Neuron (in vitro differentiated cells): ENCODE results near the gene HPF1.

Experiments used
- H2AFZ ChIP-seq: one replicate; pipeline ENCODE4 v1.6.1; 2013; ENCODE audit warnings: low read depth, mild to moderate bottlenecking, inconsistent platforms, low read length, moderate library complexity
- H3K27me3 ChIP-seq: one replicate; pipeline ENCODE4 v1.6.1; 2013; ENCODE audit warnings: low read length; ENCODE audit not compliant: insufficient read depth
- H3K36me3 ChIP-seq: one replicate; pipeline ENCODE4 v1.6.1; 2013; ENCODE audit warnings: low read length; ENCODE audit not compliant: insufficient read depth
- H3K4me1 ChIP-seq: one replicate; pipeline ENCODE4 v1.6.1; 2013; ENCODE audit warnings: low read length; ENCODE audit not compliant: insufficient read depth
- H3K4me3 ChIP-seq: 2 replicates; pipeline ENCODE4 v1.5.1; 2013; ENCODE audit warnings: mild to moderate bottlenecking, low read length, moderate library complexity
- H3K9me3 ChIP-seq: one replicate; pipeline ENCODE4 v1.6.1; 2013; ENCODE audit warnings: low read length

HPF1 gene

GRCh38 chr4:169723207-169723965 lies 34.4 kb downstream of the HPF1 start:
- H2AFZ ChIP-seq = no peak overlapping the region
- peaks cover 21% of the 10 kb centered on the region for H3K36me3 ChIP-seq
- H3K4me3 ChIP-seq = no peak overlapping the region
- no peaks in the 10 kb centered on the region for H3K4me1 ChIP-seq
- H3K27me3 ChIP-seq = no peaks in the 10 kb centered on the region
- no peaks in the 10 kb centered on the region for H3K9me3 ChIP-seq

DNA sequence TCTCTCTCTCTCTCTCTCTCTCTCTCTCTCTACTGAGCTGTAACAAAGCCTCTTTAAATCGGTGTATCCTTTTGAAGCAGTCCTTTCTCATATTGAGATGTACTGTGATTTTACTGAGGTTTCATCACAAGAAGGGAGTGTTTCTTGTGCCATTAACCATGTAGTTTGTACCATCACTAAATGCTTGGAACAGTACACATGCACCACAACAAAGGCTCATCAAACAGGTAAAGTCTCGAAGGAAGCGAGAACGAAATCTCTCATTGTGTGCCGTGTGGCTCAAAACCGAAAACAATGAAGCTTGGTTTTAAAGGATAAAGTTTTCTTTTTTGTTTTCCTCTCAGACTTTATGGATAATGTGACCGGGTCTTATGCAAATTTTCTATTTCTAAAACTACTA lies 37.2 kb downstream of the HPF1 start:
- H3K27me3 ChIP-seq = no peaks in the 10 kb centered on the region
- no peak overlapping the region for H3K4me3 ChIP-seq
- no peak overlapping the region for H2AFZ ChIP-seq
- no peaks in the 10 kb centered on the region for H3K4me1 ChIP-seq
- H3K36me3 ChIP-seq = peaks cover 34% of the 10 kb centered on the region
- H3K9me3 ChIP-seq = no peaks in the 10 kb centered on the region

GRCh38 chr4:169716677-169717076 lies 41.1 kb downstream of the HPF1 start:
- no peaks in the 10 kb centered on the region for H3K9me3 ChIP-seq
- H3K27me3 ChIP-seq = no peaks in the 10 kb centered on the region
- H3K36me3 ChIP-seq = peaks cover 62% of the 10 kb centered on the region
- H3K4me3 ChIP-seq = no peak overlapping the region
- no peak overlapping the region for H2AFZ ChIP-seq
- no peaks in the 10 kb centered on the region for H3K4me1 ChIP-seq

DNA sequence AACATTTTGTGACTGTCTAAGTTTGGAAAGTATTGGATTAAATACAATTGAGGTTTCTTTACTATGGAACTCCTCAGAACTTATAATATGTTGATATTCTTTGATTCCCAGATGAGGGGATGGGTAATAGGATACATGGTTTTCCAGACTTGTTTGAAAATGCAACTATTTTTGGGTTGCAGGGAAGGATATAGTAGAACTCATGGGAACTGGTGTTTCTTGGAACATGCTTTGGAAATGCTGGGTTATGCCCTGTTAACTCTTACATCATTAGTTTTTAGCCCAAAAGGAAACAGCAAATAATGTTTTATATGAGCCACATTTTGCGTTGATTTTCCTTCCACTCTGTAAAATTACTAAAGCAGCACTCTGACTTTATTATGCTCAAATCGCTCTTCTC lies 41.9 kb downstream of the HPF1 start:
- no peak overlapping the region for H2AFZ ChIP-seq
- H3K4me3 ChIP-seq = no peak overlapping the region
- no peaks in the 10 kb centered on the region for H3K9me3 ChIP-seq
- H3K4me1 ChIP-seq = no peaks in the 10 kb centered on the region
- peaks cover 63% of the 10 kb centered on the region for H3K36me3 ChIP-seq
- H3K27me3 ChIP-seq = no peaks in the 10 kb centered on the region

- Histone ChIP-seq H3K9me3 (no peaks in the 10 kb centered on the region), H3K36me3 (peaks cover 63% of the 10 kb centered on the region), H2AFZ (no peak overlapping the region), H3K4me3 (no peak overlapping the region), H3K4me1 (no peaks in the 10 kb centered on the region), H3K27me3 (no peaks in the 10 kb centered on the region)
Measured at GRCh38 chr4:169707958-169708643, 49.6 kb downstream of the HPF1 start.

- Histone ChIP-seq H3K4me3 (no peak overlapping the region), H3K36me3 (peaks cover 63% of the 10 kb centered on the region), H3K4me1 (no peaks in the 10 kb centered on the region), H3K27me3 (no peaks in the 10 kb centered on the region), H2AFZ (no peak overlapping the region), H3K9me3 (peaks cover 16% of the 10 kb centered on the region)
Measured at GRCh38 chr4:169698331-169698730, 59.4 kb downstream of the HPF1 start.

DNA sequence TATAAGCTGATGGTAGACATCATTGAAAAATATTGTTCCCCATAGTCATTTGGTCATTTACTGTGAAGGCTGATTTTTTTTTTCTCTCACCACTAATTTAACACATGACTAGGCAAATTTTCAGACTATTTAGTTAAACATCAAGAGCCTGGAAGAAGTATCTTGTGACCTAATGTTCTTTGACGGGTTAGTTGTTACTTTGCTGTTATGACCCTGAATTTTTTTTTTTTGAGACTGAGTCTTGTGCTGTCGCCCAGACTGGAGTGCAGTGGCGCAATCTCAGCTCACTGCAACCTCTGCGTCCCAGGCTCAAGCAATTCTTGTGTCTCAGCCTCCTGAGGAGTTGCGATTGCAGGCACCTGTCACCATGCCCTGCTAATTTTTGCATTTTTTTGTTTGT lies 67.0 kb downstream of the HPF1 start:
- Histone ChIP-seq H3K27me3 (no peaks in the 10 kb centered on the region), H3K9me3 (no peaks in the 10 kb centered on the region), H2AFZ (no peak overlapping the region), H3K4me3 (no peak overlapping the region), H3K4me1 (no peaks in the 10 kb centered on the region), H3K36me3 (peaks cover 61% of the 10 kb centered on the region)

GRCh38 chr4:169689681-169690080 lies 68.1 kb downstream of the HPF1 start:
- Histone ChIP-seq H2AFZ (no peak overlapping the region), H3K4me3 (no peak overlapping the region), H3K4me1 (no peaks in the 10 kb centered on the region), H3K9me3 (no peaks in the 10 kb centered on the region), H3K27me3 (no peaks in the 10 kb centered on the region), H3K36me3 (peaks cover 62% of the 10 kb centered on the region)

DNA sequence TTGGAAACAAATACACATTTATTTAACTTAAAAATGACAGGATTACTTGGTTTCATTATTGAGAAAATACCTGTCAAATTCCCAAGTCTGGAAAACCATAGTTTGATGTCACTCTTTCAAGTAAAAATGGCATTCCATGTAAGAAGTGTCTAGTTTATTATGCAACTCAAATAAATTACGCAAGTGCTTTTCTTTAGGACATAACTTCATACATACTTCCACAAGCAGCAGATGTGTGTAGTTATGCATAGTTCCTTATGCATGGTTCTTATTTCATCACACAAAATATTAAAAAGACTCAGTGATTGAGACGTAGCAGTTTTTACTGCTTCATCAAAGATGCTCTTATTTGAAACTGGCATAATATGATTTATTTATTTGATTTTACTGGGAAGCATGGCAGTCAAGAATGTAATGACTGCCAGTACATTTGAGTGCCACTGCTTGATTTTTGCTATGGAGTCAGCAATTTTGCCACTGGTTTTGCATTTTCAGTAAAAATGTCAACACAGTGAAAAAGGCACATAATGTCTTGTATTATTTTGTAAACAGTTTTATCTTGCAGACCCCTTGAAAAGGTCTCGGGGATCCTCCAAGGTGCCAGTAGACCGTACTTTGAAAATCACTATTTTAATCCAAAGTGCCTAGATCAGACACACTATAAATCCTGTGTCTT lies 75.2 kb downstream of the HPF1 start:
- Histone ChIP-seq H3K36me3 (peaks cover 53% of the 10 kb centered on the region), H3K4me3 (no peak overlapping the region), H2AFZ (no peak overlapping the region), H3K27me3 (no peaks in the 10 kb centered on the region), H3K9me3 (peaks cover 5% of the 10 kb centered on the region), H3K4me1 (no peaks in the 10 kb centered on the region)
